Measurements from ENCODE around the gene MCM5. TPM values are rescaled to one million over a fixed set of nuclear protein-coding genes. Genes with fewer than 3 reads are reported as not detected.

Gene MCM5
- total RNA-seq, 1 experiment from 2014 or later = 194 TPM

DNA sequence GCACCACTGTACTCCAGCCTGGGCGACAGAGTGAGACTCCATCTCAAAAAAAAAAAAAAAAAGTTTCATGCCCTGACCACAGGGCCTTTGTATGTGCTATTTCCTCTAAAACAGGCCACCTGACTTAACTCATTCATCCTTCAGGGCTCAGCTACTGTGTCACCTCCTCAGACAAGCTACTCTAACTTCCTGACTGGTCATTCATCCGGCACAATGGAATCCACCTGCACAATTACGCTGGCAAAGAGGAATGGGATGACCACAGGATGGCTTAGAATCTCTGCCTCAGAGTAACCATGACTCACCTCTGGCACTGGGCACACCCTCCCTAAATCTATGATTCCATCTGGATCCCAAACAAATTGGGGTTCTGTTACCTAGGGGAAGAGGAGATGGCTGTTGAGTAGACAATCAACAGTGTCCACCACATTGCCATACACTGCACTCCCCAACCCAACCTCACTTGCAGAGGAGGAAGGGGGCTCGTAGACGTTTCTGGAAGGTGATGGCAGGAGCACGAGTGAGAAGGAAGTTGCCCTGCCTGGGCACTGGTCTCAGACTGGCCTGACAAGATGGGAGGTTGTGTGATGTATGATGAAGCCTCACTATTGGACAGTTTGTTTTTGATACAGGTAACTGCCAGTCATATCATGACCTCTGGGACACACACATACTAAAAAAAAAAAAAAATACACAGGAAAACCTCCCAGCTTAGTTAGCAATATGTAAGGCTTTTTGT is 41.9 kb upstream of the MCM5 start:
- intact Hi-C loops (cut with micrococcal nuclease) = loop anchor here (10.0 kb wide), 1 partner anchor 567 kb away; no protein-coding TSS in a partner anchor

DNA sequence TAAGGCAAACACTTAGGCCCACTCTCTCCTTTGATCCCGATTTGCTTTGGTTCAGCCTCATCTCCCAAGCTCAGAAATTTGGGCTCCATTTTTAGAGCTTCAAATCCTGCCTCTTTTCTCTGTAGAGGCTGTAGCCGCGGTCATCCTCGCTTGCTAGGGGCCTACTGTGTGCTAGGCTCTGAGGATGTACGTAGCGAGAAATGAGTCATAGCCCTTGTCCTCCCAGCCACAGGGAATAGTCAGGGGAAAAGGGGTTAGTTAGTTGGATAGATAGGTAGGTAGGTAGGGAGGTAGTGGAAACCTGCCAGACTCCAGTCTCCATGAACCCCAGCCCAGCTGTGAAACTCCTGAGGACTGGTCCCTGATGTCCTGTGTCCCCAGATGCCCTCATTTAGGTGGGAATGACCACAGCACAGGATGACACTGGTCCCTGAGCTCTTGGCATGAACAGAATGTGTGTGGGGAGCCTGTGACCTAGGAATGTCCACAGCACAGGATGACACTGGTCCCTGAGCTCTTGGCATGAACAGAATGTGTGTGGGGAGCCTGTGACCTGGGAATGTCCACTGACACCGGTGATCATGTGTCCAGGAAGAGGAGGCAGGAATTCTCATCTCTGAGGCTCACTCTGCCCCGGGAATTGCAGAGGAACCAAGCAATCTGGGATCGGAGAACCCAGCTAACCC is 40.4 kb upstream of the MCM5 start:
- H3K4me1 ChIP-seq (ENCODE audit: control insufficient read depth in 1 of 2, insufficient read depth in 2 of 2, low read length in 2 of 2) = peaks cover 4 to 34% of the 10 kb centered on the region in 2 experiments; a peak in 3 of 4 replicates
- RAD21 ChIA-PET (ENCODE audit: low non-redundant PET in 1 of 2, low total read pairs in 2 of 2, uncharacterized antibody in 2 of 2, unreplicated experiment in 2 of 2) = no interaction called here
- ATAC-seq (no peak), DNase-seq (ENCODE audit: low read depth, low spot score) (no peak)
- no peaks in the 10 kb centered on the region for H3K79me2 ChIP-seq (ENCODE audit: insufficient read depth, low read length)
- no peaks in the 10 kb centered on the region for H3K9me3 ChIP-seq (ENCODE audit: control insufficient read depth in 1 of 2, insufficient read depth in 1 of 2, low read depth in 1 of 2, low read length in 2 of 2)
- H3K27me3 ChIP-seq (ENCODE audit: insufficient read depth, low read length) = no peaks in the 10 kb centered on the region
- no peak overlapping the region for H3K27ac ChIP-seq (ENCODE audit: low read depth, low read length)
- POLR2A ChIA-PET = interaction anchor here (1.1 kb wide), 1 partner anchor 11 kb away, joined by 3 read pairs; no protein-coding TSS in a partner anchor
- H3K9ac ChIP-seq (ENCODE audit: low read length) = no peak overlapping the region; the same call in 1 of the 2 replicates
- no peak for TF ChIP-seq SIN3A (IDR thresholded peaks at IDR 0.05; ENCODE audit: low read depth)
- TF ChIP-seq CBX3 (IDR thresholded peaks at IDR 0.05; ENCODE audit: low read depth) = no peak
- no peak for TF ChIP-seq CEBPB (IDR thresholded peaks at IDR 0.05; ENCODE audit: low read depth)
- TF ChIP-seq TCF7L2 (IDR thresholded peaks at IDR 0.05; ENCODE audit: borderline replicate concordance, extremely low read depth, insufficient read depth, insufficient read length) = no peak
- TF ChIP-seq POLR2AphosphoS5 (IDR thresholded peaks at IDR 0.05; ENCODE audit: low read depth, low read length) = no peak
- no peak for TF ChIP-seq YY1 (IDR thresholded peaks at IDR 0.05; ENCODE audit: extremely low read depth, insufficient replicate concordance, low read depth, low read length)
- no peak for TF ChIP-seq FOSL1 (IDR thresholded peaks at IDR 0.05; ENCODE audit: low read depth)
- H3K36me3 ChIP-seq (ENCODE audit: control insufficient read depth in 1 of 2, insufficient read depth in 2 of 2, low read length in 2 of 2) = no peaks in the 10 kb centered on the region
- BruUV-seq (replicated peaks) = no TSS peak
- no peak overlapping the region for H3K4me2 ChIP-seq (ENCODE audit: low read length)
- H2AFZ ChIP-seq (ENCODE audit: low read depth, low read length, poor library complexity, severe bottlenecking) = no peak overlapping the region
- H3K9me2 ChIP-seq (ENCODE audit: insufficient read depth) = no peaks in the 10 kb centered on the region
- CTCF ChIA-PET = no interaction called here
- intact Hi-C loops (cut with micrococcal nuclease) = loop anchor here (10.0 kb wide), 1 partner anchor 565 kb away; no protein-coding TSS in a partner anchor
- no peaks in the 10 kb centered on the region for H4K20me1 ChIP-seq (ENCODE audit: insufficient read depth)
- no peak overlapping the region for H3K4me3 ChIP-seq (replicated peaks in 1 of 2; ENCODE audit: low read depth in 1 of 2, low read length in 2 of 2)

More for the DNA sequence above, 41.9 kb upstream of the MCM5 start:
- peak overlapping the region; percentile 31 for H3K4me2 ChIP-seq (ENCODE audit: low read length)
- peak; percentile 72 for DNase-seq (ENCODE audit: low read depth, low spot score)
- ChIA-PET CTCF (no interaction called here), RAD21 (ENCODE audit: low non-redundant PET in 1 of 2, low total read pairs in 2 of 2, uncharacterized antibody in 2 of 2, unreplicated experiment in 2 of 2) (interaction anchor here in 1 of 2 experiments (0.8 kb wide), 1 partner anchor 41 kb away, joined by 3 read pairs; no protein-coding TSS in a partner anchor), POLR2A (interaction anchor here (0.8 to 1.7 kb wide), 2 partner anchors 22 to 269 kb away, joined by 3 read pairs; partner anchors contain the start of gene HMOX1)
- H3K9me3 ChIP-seq (ENCODE audit: control insufficient read depth in 1 of 2, insufficient read depth in 1 of 2, low read depth in 1 of 2, low read length in 2 of 2) = no peaks in the 10 kb centered on the region
- ATAC-seq = peak; percentile 84
- peaks cover 0 to 32% of the 10 kb centered on the region in 2 experiments; a peak in 2 of 4 replicates for H3K4me1 ChIP-seq (ENCODE audit: control insufficient read depth in 1 of 2, insufficient read depth in 2 of 2, low read length in 2 of 2)
- no peaks in the 10 kb centered on the region for H4K20me1 ChIP-seq (ENCODE audit: insufficient read depth)
- H3K4me3 ChIP-seq (replicated peaks in 1 of 2; ENCODE audit: low read depth in 1 of 2, low read length in 2 of 2) = no peak overlapping the region
- no peaks in the 10 kb centered on the region for H3K79me2 ChIP-seq (ENCODE audit: insufficient read depth, low read length)
- H3K27ac ChIP-seq (ENCODE audit: low read depth, low read length) = no peak overlapping the region
- H3K9ac ChIP-seq (ENCODE audit: low read length) = no peak overlapping the region
- no peaks in the 10 kb centered on the region for H3K27me3 ChIP-seq (ENCODE audit: insufficient read depth, low read length)
- no peaks in the 10 kb centered on the region for H3K9me2 ChIP-seq (ENCODE audit: insufficient read depth)
- no peaks in the 10 kb centered on the region for H3K36me3 ChIP-seq (ENCODE audit: control insufficient read depth in 1 of 2, insufficient read depth in 2 of 2, low read length in 2 of 2)
- peak; percentile 61 for TF ChIP-seq SP1 (IDR thresholded peaks at IDR 0.05; ENCODE audit: low read depth)
- peak; percentile 82; the same call in 1 of the 2 replicates for TF ChIP-seq CBX3 (IDR thresholded peaks at IDR 0.05; ENCODE audit: low read depth)
- peak; percentile 62 for TF ChIP-seq FOSL1 (IDR thresholded peaks at IDR 0.05; ENCODE audit: low read depth)
- TF ChIP-seq RAD21 (IDR thresholded peaks at IDR 0.05; ENCODE audit: low read depth) = no peak
- no peak for TF ChIP-seq ELF1 (IDR thresholded peaks at IDR 0.05; ENCODE audit: borderline replicate concordance, low read depth)
- TF ChIP-seq JUND (IDR thresholded peaks at IDR 0.05) = peak; percentile 51; the same call in 1 of the 2 replicates
- TF ChIP-seq CEBPB (IDR thresholded peaks at IDR 0.05; ENCODE audit: low read depth) = no peak
- no peak for TF ChIP-seq SIN3A (IDR thresholded peaks at IDR 0.05; ENCODE audit: low read depth)
- no peak for TF ChIP-seq POLR2A (IDR thresholded peaks at IDR 0.05; ENCODE audit: borderline replicate concordance, extremely low read depth, insufficient read depth, insufficient read length)
- no peak for TF ChIP-seq TCF7L2 (IDR thresholded peaks at IDR 0.05; ENCODE audit: borderline replicate concordance, extremely low read depth, insufficient read depth, insufficient read length)
- TF ChIP-seq MAX (IDR thresholded peaks at IDR 0.05) = no peak
- BruUV-seq (replicated peaks) = no TSS peak
- H2AFZ ChIP-seq (ENCODE audit: low read depth, low read length, poor library complexity, severe bottlenecking) = peak overlapping the region; percentile 13

Measured in HCT116 (cell line).